NCI-H524 treated with DMSO at 0.1 percent for 48 hours (cell line): ENCODE results near the gene FAM153A.
"Not testable (repeated sequence)": the region's sequence is repeated elsewhere in the genome, so short reads cannot be mapped to it uniquely, and the experiment has no call there.

Experiments
- DNase-seq: peaks from one replicate; lab custom pipeline; 2025; lab: John Stamatoyannopoulos, UW

The FAM153A gene

DNA sequence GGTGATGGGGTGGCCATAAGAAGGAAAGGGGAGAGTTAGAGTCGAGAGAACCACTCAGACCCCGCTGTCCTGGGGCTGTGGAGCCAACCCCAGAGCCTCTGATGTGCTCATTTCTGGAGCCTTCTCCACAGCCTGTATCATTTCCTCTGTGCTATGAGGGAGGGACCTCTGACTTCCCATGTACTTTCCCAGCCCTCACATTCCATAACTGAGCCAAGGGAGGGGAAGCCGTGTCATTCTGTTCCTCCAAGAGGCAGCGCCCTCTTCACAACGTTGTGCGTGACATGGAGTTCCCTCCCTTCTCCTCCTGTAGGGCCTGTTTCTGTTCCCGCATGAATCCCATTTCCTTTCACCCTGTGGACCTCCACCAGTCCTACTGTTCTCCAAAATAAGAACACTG lies 57.8 kb downstream of the FAM153A start:
- not testable (repeated sequence) for DNase-seq

- not testable (repeated sequence) for DNase-seq
Observed at GRCh38 chr5:177723831-177724485, 58.7 kb downstream of the FAM153A start.

GRCh38 chr5:177722829-177723228 lies 59.9 kb downstream of the FAM153A start:
- not testable (repeated sequence) for DNase-seq

GRCh38 chr5:177719989-177720388 lies 62.7 kb downstream of the FAM153A start:
- DNase-seq, result not testable (repeated sequence)

GRCh38 chr5:177715423-177715822 lies 67.3 kb downstream of the FAM153A start:
- not testable (repeated sequence) for DNase-seq

DNA sequence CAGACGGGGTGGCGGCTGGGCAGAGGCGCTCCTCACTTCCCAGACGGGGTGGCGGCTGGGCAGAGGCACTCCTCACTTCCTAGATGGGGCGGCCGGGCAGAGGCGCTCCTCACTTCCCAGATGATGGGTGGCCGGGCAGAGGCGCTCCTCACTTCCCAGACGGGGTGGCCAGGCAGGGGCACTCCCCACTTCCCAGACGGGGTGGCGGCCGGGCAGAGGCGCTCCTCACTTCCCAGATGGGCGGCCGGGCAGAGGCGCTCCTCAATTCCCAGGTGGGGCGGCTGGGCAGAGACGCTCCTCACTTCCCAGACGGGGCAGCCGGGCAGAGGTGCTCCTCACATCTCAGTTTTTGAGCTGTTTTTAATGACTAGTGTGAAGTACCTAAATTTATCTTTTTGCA lies 86.6 kb downstream of the FAM153A start:
- not testable (repeated sequence) for DNase-seq

- not testable (repeated sequence) for DNase-seq
Observed at GRCh38 chr5:177695356-177695930, 87.3 kb downstream of the FAM153A start.

DNA sequence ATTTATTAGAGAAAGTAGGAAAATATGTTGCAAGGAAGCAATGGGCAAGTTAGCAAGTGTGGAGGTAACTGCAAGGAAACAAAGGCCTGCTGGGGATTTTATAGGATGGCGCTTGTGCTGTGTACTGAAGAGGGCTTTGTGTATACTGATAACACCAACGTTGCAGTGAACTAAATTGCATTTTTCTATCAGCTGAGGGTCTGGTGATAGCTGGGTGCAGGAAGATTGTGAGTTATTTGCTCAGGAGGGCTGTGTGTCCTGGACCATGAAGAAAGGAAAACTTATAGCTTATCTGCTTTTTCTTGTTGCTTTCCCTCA lies 88.2 kb downstream of the FAM153A start:
- not testable (repeated sequence) for DNase-seq

- not testable (repeated sequence) for DNase-seq
Observed at GRCh38 chr5:177693671-177694517, 88.8 kb downstream of the FAM153A start.

DNA sequence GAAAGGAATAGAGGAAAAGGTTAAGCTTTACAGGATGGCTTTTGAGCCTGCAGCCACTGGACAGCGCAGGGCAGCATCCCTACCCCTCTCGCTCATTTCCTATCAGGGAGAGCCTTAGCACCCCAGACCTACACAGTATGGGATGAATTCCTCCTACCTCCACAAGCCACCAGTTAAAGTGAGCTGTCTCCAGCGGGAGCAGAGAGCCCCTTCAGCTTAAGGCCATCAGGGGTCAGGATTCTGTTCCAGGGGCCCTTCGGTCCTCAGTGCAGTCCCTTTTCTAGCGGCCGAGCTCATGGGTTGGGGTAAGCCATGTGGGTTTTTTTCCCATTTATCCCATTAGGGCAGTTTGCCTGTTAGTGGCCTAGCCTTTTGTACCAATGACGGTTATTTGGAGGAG lies 89.7 kb downstream of the FAM153A start:
- DNase-seq, result not testable (repeated sequence)

DNA sequence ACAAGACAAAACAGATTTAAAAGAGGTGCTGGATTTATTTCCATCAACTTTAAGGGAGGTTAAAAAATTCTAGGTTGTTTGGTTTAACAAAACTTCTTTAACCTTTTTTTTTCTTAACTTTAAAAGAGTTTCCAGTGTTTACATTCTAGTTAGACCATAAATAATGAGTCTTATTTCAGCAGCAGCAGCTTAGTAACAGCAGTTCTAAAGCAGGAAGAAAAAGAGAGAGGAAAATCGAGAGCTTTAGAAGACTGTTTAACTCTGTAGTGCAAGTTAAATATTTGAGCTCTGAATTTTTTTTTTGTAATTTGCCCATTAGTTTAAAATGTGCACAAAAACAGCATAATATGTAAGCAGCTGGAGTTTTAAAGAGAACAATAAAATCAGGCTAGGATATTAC lies 90.2 kb downstream of the FAM153A start:
- not testable (repeated sequence) for DNase-seq

- DNase-seq, result not testable (repeated sequence)
Observed at GRCh38 chr5:177689011-177689610, 93.6 kb downstream of the FAM153A start.

GRCh38 chr5:177688091-177688490 lies 94.6 kb downstream of the FAM153A start:
- DNase-seq, result not testable (repeated sequence)

DNA sequence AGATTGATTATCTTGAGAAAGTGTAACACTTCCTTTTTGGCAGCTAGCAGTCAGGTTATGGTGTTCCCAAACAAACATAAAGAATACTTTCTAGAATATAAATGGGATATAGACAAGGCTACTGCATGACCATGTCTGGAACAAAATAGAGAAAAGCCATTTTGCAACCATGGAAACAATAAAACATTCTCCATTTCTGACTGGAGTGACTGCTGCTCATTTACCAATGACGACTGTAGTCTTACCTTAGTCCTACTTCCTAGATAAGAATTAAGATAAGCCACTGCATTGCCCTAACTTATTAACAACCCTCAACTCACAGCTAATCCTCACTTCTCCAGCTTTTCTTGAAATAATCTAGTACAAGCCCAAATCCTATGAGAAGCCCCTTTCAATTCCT lies 100.8 kb downstream of the FAM153A start:
- not testable (repeated sequence) for DNase-seq
